IPS-11a (cell line): ENCODE data around the gene SNX27.
A peak's percentile ranks its signal among the peaks of the same experiment; 100 is the strongest.
"Not testable (repeated sequence)": the region's sequence is repeated elsewhere in the genome, so short reads cannot be mapped to it uniquely, and the experiment has no call there.

Experiments used
- H3K4me3 ChIP-seq: one replicate; pipeline ENCODE4 v1.5.1; 2013; ENCODE audit warnings: low read depth, low read length, control low read depth

The SNX27 gene

DNA sequence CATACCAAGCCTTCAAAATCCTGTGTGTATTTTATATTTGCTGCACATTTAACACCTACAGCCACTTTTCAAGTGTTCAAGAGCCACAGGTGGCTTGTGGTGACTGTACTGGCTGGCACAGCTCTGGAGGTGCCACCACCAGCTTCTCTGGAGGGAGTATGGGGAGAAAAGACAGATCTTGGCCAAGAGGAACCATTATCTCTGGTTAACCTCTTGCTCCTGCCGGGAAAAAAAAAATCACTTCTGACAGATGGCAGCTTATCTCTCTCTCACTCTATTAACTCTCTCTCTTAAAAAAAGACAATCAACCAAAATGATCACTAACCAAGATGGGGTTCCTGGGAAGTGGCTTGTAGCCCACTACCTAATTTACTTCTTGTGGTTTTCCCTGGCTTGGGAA, 108.3 kb downstream of the SNX27 start:
- H3K4me3 ChIP-seq, result no peak overlapping the region

DNA sequence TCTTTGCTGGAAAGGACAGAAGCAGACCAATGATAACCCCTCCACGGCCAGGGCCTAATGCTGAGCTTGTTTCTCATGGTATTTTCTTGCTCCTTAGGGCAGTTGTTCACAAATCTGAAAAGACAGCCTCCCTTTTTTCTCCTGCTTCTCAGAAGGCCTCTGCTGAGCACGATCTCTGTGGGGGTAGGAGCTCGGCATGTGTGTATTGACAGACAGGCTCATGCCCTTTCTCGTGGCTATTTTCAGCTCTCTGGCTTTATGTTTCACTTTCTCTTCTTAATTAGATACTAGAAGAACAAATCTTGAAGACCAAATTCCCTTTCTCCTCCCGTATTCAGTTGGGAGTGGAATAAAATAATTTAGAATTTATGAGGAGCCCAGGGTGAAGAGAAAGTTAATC, 108.7 kb downstream of the SNX27 start:
- no peak overlapping the region for H3K4me3 ChIP-seq

- peak within 1 kb of the TSS; percentile 43 for H3K4me3 ChIP-seq
Measured at GRCh38 chr1:151720974-151721787, 109.3 kb downstream of the SNX27 start, which contains the start of gene RIIAD1. Gene RIIAD1, plus strand, starts transcription at chr1:151721522. Its CDS starts 15 bp downstream, at chr1:151721537.

DNA sequence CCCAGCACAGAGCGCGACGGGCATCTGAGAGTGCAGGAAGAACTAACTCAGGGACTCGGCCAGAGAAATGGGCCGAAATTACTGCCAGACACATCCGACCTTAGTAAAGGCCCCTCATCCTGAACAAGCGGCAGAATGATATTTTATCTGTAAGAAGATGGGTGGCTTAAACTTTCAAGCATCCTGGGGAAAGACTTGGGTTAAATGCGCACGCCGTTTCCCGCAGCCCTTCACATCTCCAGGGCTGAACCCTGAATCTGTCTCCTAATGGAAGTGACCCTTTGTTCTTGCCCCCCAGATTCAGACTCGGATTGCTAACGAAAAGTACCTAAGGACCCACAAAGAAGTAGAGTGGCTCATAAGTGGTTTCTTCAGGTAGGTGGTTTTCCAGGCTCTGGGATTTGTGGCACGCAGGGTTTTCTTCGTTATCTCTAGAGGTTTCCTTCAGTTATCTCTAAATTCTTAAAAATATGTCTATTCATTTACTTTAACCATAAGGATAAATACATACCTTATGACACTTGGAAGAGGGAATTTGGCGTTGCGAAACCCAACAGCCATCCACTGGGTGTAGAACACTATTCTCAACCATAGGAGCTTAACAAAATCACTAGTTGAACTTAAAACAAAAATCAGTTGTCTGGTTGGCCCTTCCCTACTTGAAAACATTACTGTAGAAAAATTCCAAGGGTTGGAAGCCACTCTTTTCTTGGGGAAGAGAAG, 110.1 kb downstream of the SNX27 start:
- peak overlapping the region; percentile 43 for H3K4me3 ChIP-seq

DNA sequence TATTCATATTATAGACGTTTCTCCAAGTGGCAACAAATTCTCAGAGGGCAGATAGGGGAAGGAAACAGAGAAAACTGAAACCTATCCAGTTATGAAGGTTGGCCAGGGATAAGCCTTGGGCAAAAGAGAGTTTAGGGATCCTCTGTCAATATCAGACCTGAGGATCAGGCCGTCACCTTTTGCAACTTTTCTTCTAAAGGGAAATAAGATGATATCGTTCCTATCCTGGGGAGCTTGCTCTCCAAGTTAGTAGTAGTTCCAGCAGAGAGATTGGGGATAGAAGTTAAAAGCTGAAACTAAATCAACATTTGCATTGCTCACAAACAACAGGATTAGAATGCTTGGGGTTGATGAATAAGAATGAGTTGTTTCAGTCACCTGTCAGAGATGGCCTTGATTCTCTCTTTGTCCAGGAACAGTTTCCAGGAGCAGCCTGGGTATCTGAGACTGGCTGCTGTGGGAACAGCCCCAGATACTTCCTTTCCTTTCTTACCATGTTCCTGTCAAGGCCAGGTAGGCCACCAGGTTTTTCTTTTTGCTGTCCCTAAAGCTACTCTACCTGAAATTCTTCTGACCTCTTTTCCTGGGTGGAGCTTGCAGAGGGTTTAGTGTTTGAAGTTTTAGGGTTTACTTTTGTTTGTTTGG, 112.0 kb downstream of the SNX27 start:
- no peak overlapping the region for H3K4me3 ChIP-seq

DNA sequence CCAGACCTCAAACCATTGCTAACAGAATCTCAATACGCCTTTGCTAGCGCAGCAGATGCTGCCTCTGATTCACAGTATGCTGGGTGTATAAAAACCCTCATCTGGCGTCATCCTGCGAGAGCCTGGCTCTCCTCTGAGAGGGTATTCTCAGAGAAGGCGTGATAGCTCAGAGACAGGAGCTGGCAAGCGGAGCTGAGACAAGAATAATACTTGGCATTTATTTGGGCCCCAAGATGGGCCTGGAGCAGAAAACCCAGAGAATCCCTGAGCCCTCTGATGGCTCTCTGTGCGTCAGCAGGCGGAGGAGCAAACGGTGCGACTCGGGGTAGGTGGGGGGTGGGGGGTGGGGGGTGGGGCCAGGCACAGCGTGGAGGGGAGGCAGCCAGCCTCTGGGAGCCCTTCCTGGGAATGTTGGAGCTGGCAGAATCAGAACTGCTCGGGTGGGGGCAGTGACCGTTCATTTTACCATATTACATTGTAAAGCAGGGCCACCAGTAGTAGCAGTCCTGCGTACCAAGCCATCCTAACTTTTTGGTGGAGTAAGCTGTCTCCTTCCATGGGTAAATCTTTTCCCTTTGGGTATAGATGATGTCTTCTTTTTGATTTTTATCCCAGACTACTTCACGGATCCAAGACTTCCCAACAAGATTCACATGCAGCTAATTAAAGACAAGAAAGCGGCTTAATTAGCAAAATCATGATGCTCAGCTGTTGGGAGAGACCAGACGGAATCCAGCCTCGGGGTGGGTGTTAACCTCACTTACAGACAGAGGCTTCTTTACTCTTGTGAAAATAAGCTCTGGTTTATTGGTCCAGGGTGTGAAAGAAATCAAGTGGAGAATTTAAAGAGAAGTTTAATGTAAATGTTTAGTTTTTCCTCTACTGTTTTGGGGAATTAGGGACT, 116.6 kb downstream of the SNX27 start:
- no peak overlapping the region for H3K4me3 ChIP-seq

DNA sequence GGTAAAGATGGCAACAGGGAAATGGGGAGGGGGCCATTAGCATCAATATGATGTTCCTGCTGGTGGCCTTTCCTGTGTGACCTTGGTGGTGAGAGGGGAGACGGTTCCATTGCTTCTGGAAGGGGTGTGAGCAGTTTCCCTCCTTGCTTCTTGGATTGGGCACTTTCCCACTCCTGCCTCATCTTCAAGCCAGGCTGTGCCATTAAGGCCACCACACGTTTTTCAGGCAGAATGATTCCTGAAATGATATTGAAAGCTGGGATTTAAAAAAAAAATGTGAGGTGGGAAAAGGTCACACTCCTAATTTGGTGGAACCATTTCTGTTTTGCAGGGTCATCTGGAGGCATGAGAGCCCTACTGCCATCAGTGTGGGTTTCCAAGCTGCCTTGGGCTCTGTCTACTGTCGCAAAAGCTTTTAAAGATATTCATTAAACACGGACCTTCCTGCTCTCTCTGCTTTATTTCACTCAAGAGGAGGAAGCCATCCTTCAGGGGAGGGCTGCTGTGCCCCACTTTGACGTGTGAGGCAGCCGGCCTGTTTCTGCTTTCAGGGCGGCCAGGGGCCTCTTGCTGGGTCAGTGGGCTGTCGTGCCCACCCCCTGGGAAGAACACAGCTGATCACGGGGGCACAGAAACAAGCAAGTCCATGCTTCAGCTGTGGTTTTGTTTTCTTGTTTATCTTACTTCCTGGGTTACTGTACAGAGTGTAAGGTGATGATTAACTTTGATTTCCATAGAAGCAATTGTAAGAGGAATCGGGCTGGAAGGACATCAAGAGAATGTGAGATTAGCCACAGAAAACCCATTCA, 117.5 kb downstream of the SNX27 start:
- no peak overlapping the region for H3K4me3 ChIP-seq

GRCh38 chr1:151729966-151730291, 118.1 kb downstream of the SNX27 start:
- no peak overlapping the region for H3K4me3 ChIP-seq

- no peak overlapping the region for H3K4me3 ChIP-seq
Measured at GRCh38 chr1:151733126-151733525, 121.3 kb downstream of the SNX27 start.

- not testable (repeated sequence) for H3K4me3 ChIP-seq
Measured at GRCh38 chr1:151733995-151734394, 122.1 kb downstream of the SNX27 start.

DNA sequence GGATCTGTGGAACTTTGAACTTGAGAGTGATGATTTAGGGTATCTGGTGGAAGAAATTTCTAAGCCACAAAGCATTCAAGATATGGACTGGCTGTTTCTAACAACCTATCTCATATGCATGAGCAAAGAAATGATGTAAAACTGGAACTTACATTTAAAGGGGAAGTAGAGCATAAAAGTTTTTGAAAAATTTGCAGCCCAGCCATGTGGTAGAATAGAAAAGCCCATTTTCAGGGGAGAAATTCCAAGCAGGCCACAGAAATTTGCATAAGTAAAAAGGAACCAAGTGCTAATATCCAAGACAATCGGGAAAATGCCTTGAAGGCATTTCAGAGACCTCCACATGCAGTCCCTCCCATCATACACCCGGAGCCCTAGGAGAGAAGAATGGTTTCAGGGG, 125.2 kb downstream of the SNX27 start:
- no peak overlapping the region for H3K4me3 ChIP-seq

DNA sequence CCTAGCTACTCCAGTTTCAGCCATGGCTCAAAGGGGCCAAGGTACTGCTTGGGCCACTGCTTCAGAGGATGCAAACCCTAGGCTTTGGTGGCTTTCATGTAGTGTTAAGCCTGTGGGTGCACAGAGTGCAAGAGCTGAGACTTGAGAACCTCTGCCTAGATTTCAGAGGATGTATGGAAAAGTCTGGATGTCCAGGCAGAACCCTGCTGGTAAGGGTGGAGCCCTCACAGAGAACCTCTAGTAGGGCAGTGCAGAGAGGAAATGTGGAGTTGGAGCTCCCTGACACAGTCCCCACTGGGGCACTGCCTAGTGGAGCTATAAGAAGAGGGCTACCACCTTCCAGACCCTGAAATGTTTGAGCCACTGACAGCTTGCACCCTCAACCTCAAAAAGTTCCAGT, 125.6 kb downstream of the SNX27 start:
- H3K4me3 ChIP-seq, result no peak overlapping the region

DNA sequence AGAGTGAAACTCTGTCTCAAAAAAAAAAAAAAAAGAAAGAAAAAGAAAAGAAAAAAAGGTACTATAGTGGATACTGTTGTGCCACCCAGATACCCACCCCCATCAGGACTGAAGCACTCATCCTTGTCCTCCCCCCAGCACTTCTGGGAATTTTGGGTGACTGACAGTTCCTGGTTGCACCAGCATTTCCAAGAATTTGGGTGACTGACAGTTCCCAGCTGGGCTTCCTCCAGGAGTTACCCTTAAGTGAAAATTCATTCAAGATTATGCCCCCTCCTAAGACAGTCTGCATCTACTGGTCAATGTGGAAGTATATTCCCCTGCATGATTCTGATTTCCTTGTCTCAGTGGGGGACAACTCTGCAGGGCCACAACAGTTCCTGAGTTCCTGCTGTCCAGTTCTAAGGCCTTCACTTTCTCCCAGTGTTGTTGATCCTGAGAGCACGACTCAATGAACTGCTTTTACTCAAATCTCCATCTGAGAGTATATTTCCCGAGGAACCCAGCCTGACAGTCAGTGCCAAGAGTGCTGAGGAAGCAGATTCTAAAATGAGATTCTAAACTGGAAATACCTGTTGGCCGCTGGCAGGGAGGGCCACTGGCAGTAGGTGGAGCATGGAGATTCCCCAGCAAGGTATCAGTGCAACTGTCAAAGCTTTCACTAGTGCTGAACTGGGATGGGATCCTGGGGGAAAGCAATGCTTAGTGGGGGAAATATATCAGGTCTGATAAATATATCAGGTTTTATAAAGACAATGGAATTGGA, 127.9 kb downstream of the SNX27 start:
- no peak overlapping the region for H3K4me3 ChIP-seq

DNA sequence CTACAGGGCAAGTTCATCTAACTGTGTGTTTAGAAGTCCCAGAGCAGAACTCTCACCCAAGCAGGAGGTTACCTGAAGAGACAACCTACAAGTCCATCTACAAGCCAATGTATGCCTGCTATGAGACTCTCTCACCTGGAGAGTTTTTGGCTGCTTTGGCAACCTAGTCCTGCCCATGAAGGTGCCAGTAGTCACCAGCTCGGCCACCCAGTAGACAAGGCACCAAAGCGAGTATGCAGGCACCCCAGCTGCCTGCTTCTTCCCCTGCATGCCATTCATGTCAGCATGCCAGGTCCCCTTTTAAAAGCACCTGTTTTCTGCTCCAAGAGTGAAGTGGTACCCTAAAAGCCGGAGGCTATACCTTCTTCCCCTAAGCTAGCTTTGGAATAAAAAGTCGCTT, 129.7 kb downstream of the SNX27 start:
- H3K4me3 ChIP-seq, result no peak overlapping the region
